MV-4-11 (cell line): ENCODE data around the gene RAB11FIP3.

Experiments
- DNase-seq: peaks from one replicate; lab custom pipeline; 2025; lab: John Stamatoyannopoulos, UW

Gene RAB11FIP3

GRCh38 chr16:554640-555365 lies 129.4 kb downstream of the RAB11FIP3 start:
- peak; percentile 17 for DNase-seq

GRCh38 chr16:555528-556473 lies 130.4 kb downstream of the RAB11FIP3 start:
- DNase-seq: no peak

GRCh38 chr16:556474-557173 lies 131.2 kb downstream of the RAB11FIP3 start:
- no peak for DNase-seq

GRCh38 chr16:557463-558297 lies 132.2 kb downstream of the RAB11FIP3 start:
- no peak for DNase-seq

- DNase-seq: no peak
Measured at GRCh38 chr16:558298-559020, 133.0 kb downstream of the RAB11FIP3 start.

- no peak for DNase-seq
Measured at GRCh38 chr16:559021-559380, 133.6 kb downstream of the RAB11FIP3 start.

GRCh38 chr16:559411-560203 lies 134.2 kb downstream of the RAB11FIP3 start:
- DNase-seq: no peak

- DNase-seq: no peak
Measured at GRCh38 chr16:560204-560700, 134.8 kb downstream of the RAB11FIP3 start, which contains the start of gene PRR35. TSS of gene PRR35 (plus strand) at chr16:560394. CDS start at chr16:563295, 2,901 bp downstream.

GRCh38 chr16:560701-561412 lies 135.4 kb downstream of the RAB11FIP3 start:
- DNase-seq: no peak

GRCh38 chr16:561413-561794 lies 136.0 kb downstream of the RAB11FIP3 start:
- no peak for DNase-seq

GRCh38 chr16:561957-562938 lies 136.8 kb downstream of the RAB11FIP3 start:
- no peak for DNase-seq

- DNase-seq: no peak
Measured at GRCh38 chr16:563072-563644, 137.7 kb downstream of the RAB11FIP3 start.

- no peak for DNase-seq
Measured at GRCh38 chr16:564690-565418, 139.4 kb downstream of the RAB11FIP3 start.

- DNase-seq: no peak
Measured at GRCh38 chr16:565419-566330, 140.2 kb downstream of the RAB11FIP3 start.

GRCh38 chr16:566475-567372 lies 141.3 kb downstream of the RAB11FIP3 start, which contains the start of gene NHLRC4:
TSS of gene NHLRC4 (plus strand) at chr16:567005. CDS start at chr16:568048, 1,043 bp downstream.
- peak; percentile 78 for DNase-seq
